Measurements from ENCODE around the gene NUP93. TPM values are rescaled to one million over a fixed set of nuclear protein-coding genes. Genes with fewer than 3 reads are reported as not detected.

NUP93 gene
- total and polyA plus RNA-seq, 2 donors (not counting 3 experiments of a cell fraction or from before 2014, with no cell fraction given): 62.3 to 124 TPM

GRCh38 chr16:56859636-56860035 lies 129.7 kb downstream of the NUP93 start:
- TF ChIP-seq FOS (IDR thresholded peaks at IDR 0.05; ENCODE audit: borderline replicate concordance, insufficient read depth, low read length) (no peak), CTCF (IDR thresholded peaks at IDR 0.05; ENCODE audit: extremely low read depth in 1 of 2, insufficient read depth in 1 of 2, low read depth in 1 of 2, low read length in 2 of 2) (no peak), POLR2AphosphoS5 (IDR thresholded peaks at IDR 0.05; ENCODE audit: insufficient read depth, low read depth, low read length) (no peak), MAX (IDR thresholded peaks at IDR 0.05; ENCODE audit: insufficient read depth, insufficient read length) (no peak), EZH2 (IDR thresholded peaks at IDR 0.05; ENCODE audit: borderline replicate concordance, low read depth, low read length, severe bottlenecking) (no peak), JUN (IDR thresholded peaks at IDR 0.05; ENCODE audit: borderline replicate concordance, insufficient read depth, insufficient read length, low read depth) (no peak)
- POLR2A ChIA-PET: no interaction called here
- no peak overlapping the region for H3K27ac ChIP-seq (ENCODE audit: insufficient read depth, low read depth, low read length)
- H4K20me1 ChIP-seq (replicated peaks; ENCODE audit: control insufficient read depth, extremely low read depth, insufficient read depth, low read length): no peaks in the 10 kb centered on the region
- no peak for DNase-seq (ENCODE audit: low read depth, low spot score)
- H3K27me3 ChIP-seq (ENCODE audit: control insufficient read depth in 2 of 2, insufficient read depth in 2 of 2, low read length in 2 of 2): no peaks in the 10 kb centered on the region
- H3K9me3 ChIP-seq (replicated peaks; ENCODE audit: control insufficient read depth, insufficient read depth, low read length): no peaks in the 10 kb centered on the region
- no peak overlapping the region for H3K9ac ChIP-seq (replicated peaks; ENCODE audit: extremely low read depth, insufficient read depth, low read length)
- dilution Hi-C loops (cut with MboI; ENCODE audit: extremely low pct_ligation_motif_present, low sequenced_read_pairs): no loop called here
- H3K9me1 ChIP-seq (replicated peaks; ENCODE audit: control insufficient read depth, extremely low read depth, insufficient read depth, low read length): no peaks in the 10 kb centered on the region
- CTCF ChIA-PET: interaction anchor here (0.7 to 14.8 kb wide), 6 partner anchors 9 to 109 kb away, joined by 3 to 231 read pairs (median 5); no protein-coding TSS in a partner anchor
- no peaks in the 10 kb centered on the region for H3K36me3 ChIP-seq (ENCODE audit: control insufficient read depth in 2 of 2, extremely low read depth in 1 of 2, insufficient read depth in 2 of 2, low read length in 2 of 2)
- no peak for FAIRE-seq
- H3K4me1 ChIP-seq (ENCODE audit: control insufficient read depth, extremely low read depth, insufficient read depth, low read length): no peaks in the 10 kb centered on the region
- intact Hi-C loops (cut with micrococcal nuclease): no loop called here
- H3K4me3 ChIP-seq (replicated peaks in 1 of 3; ENCODE audit: insufficient read depth in 1 of 3, low read depth in 1 of 3, low read length in 3 of 3): no peak overlapping the region
- no peaks in the 10 kb centered on the region for H3K79me2 ChIP-seq (ENCODE audit: control insufficient read depth, insufficient read depth, low read length)
- H2AFZ ChIP-seq (ENCODE audit: low read depth, low read length): no peak overlapping the region
- no TSS peak for BruUV-seq (replicated peaks)
- no peak overlapping the region for H3K4me2 ChIP-seq (ENCODE audit: insufficient read depth, low read length)
